Gastroesophageal sphincter (tissue), 3 donors: Measurements from ENCODE around the gene GOLGA6A.

Experiments used
- EP300 ChIP-seq: sonication (generic); formaldehyde crosslinking; IDR thresholded peaks from one replicate; pipeline ENCODE4 v1.6.1; 2017; ENCODE audit warnings: antibody characterized with exemption, mild to moderate bottlenecking
- POLR2A ChIP-seq, 2 donors: fragments of 450-650 bp; IDR thresholded peaks; one replicate each; pipeline ENCODE4 v1.6.1; 2017; ENCODE audit warnings: antibody characterized with exemption in 2 of 2, mild to moderate bottlenecking in 2 of 2, moderate library complexity in 1 of 2
- POLR2AphosphoS5 ChIP-seq: sonication (generic); formaldehyde crosslinking; IDR thresholded peaks from one replicate; pipeline ENCODE4 v1.6.1; 2017; ENCODE audit warnings: antibody characterized with exemption
- TF ChIP-seq, protein P1 (sequence below), 4 experiments: fragments of 200-600 bp in 2 of 4; fragments of 450-650 bp in 2 of 4; sonication (generic) in 1 of 4; IDR thresholded peaks; one replicate each; pipeline ENCODE4 v1.5.1; 2017 to 2019; ENCODE audit warnings: antibody characterized with exemption in 4 of 4, mild to moderate bottlenecking in 2 of 4, moderate library complexity in 2 of 4

- TF ChIP-seq POLR2A (IDR thresholded peaks at IDR 0.05), result no peak
- TF ChIP-seq, protein P1, sequence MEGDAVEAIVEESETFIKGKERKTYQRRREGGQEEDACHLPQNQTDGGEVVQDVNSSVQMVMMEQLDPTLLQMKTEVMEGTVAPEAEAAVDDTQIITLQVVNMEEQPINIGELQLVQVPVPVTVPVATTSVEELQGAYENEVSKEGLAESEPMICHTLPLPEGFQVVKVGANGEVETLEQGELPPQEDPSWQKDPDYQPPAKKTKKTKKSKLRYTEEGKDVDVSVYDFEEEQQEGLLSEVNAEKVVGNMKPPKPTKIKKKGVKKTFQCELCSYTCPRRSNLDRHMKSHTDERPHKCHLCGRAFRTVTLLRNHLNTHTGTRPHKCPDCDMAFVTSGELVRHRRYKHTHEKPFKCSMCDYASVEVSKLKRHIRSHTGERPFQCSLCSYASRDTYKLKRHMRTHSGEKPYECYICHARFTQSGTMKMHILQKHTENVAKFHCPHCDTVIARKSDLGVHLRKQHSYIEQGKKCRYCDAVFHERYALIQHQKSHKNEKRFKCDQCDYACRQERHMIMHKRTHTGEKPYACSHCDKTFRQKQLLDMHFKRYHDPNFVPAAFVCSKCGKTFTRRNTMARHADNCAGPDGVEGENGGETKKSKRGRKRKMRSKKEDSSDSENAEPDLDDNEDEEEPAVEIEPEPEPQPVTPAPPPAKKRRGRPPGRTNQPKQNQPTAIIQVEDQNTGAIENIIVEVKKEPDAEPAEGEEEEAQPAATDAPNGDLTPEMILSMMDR (IDR thresholded peaks at IDR 0.05), result no peak
- TF ChIP-seq POLR2AphosphoS5, result no peak
- no peak for TF ChIP-seq EP300
These were observed 48.7 kb upstream of the GOLGA6A start for GRCh38 chr15:74130849-74131627.
